ENCODE measurements around the gene AQP3.
"Not testable (repeated sequence)": the region's sequence is repeated elsewhere in the genome, so short reads cannot be mapped to it uniquely, and the experiment has no call there.

Gene AQP3

GRCh38 chr9:33446946-33447798 lies at the start of gene AQP3:
Gene AQP3, minus strand, starts transcription at chr9:33447593. Its CDS starts 63 bp downstream, at chr9:33447530.
- peak; percentile 38 for DNase-seq (ENCODE audit: low read depth)

- not testable (repeated sequence) for DNase-seq (ENCODE audit: low read depth)
These were observed 46.4 kb upstream of the AQP3 start for GRCh38 chr9:33493819-33494218.

GRCh38 chr9:33489066-33489465 lies 41.7 kb upstream of the AQP3 start:
- no peak for DNase-seq (ENCODE audit: low read depth)

- not testable (repeated sequence) for DNase-seq (ENCODE audit: low read depth)
These were observed 37.9 kb upstream of the AQP3 start for GRCh38 chr9:33485312-33485711.

GRCh38 chr9:33480976-33481375 lies 33.6 kb upstream of the AQP3 start:
- DNase-seq (ENCODE audit: low read depth): no peak

GRCh38 chr9:33480106-33480505 lies 32.7 kb upstream of the AQP3 start:
- no peak for DNase-seq (ENCODE audit: low read depth)

GRCh38 chr9:33476503-33476902 lies 29.1 kb upstream of the AQP3 start:
- DNase-seq (ENCODE audit: low read depth): no peak

- DNase-seq (ENCODE audit: low read depth): no peak
These were observed 28.0 kb upstream of the AQP3 start for GRCh38 chr9:33475357-33475756.

GRCh38 chr9:33473643-33474352 lies 26.4 kb upstream of the AQP3 start, which contains the start of gene NOL6:
Gene NOL6, minus strand, starts transcription at chr9:33473924. Its CDS starts 82 bp downstream, at chr9:33473842.
- peak; percentile 97 for DNase-seq (ENCODE audit: low read depth)

GRCh38 chr9:33472881-33473615 lies 25.7 kb upstream of the AQP3 start:
- DNase-seq (ENCODE audit: low read depth): no peak

- no peak for DNase-seq (ENCODE audit: low read depth)
These were observed 24.9 kb upstream of the AQP3 start for GRCh38 chr9:33472171-33472880.

GRCh38 chr9:33471361-33471760 lies 24.0 kb upstream of the AQP3 start:
- DNase-seq (ENCODE audit: low read depth): no peak

GRCh38 chr9:33469891-33470290 lies 22.5 kb upstream of the AQP3 start:
- no peak for DNase-seq (ENCODE audit: low read depth)

- DNase-seq (ENCODE audit: low read depth): no peak
These were observed 21.6 kb upstream of the AQP3 start for GRCh38 chr9:33468797-33469621.

GRCh38 chr9:33468215-33468730 lies 20.9 kb upstream of the AQP3 start:
- DNase-seq (ENCODE audit: low read depth): no peak

- DNase-seq (ENCODE audit: low read depth): no peak
These were observed 20.1 kb upstream of the AQP3 start for GRCh38 chr9:33467526-33467925.

- DNase-seq (ENCODE audit: low read depth): peak; percentile 63
These were observed 19.4 kb upstream of the AQP3 start for GRCh38 chr9:33466565-33467495.

- DNase-seq (ENCODE audit: low read depth): no peak
These were observed 18.5 kb upstream of the AQP3 start for GRCh38 chr9:33465596-33466564.

Measured in stimulated activated CD8-positive, alpha-beta memory T cell treated with anti-CD3 and anti-CD28 coated beads, Interleukin-15, amount 100 ng/mL, for 1 hour (primary cell).